Stimulated activated CD8-positive, alpha-beta memory T cell treated with anti-CD3 and anti-CD28 coated beads, Interleukin-15, amount 100 ng/mL, for 48 hours (primary cell): ENCODE results near the gene ERI3.

Experiments
- DNase-seq, 2 donors: peaks; one replicate each; pipeline ENCODE4 v3.0.0-alpha.2; 2020; ENCODE audit warnings: low read depth in 2 of 2

Gene ERI3

GRCh38 chr1:44238660-44239059, 116.4 kb downstream of the ERI3 start:
- no peak for DNase-seq

GRCh38 chr1:44237721-44238457, 117.2 kb downstream of the ERI3 start:
- DNase-seq, result peak; percentile 37 to 50

GRCh38 chr1:44236490-44237272, 118.4 kb downstream of the ERI3 start:
- no peak for DNase-seq

GRCh38 chr1:44235808-44236207, 119.2 kb downstream of the ERI3 start:
- no peak for DNase-seq

- DNase-seq, result no peak
Observed at GRCh38 chr1:44233593-44233992, 121.5 kb downstream of the ERI3 start.

GRCh38 chr1:44230796-44231195, 124.3 kb downstream of the ERI3 start:
- no peak for DNase-seq

- DNase-seq, result no peak
Observed at GRCh38 chr1:44229435-44230167, 125.5 kb downstream of the ERI3 start.

GRCh38 chr1:44228218-44228617, 126.8 kb downstream of the ERI3 start:
- no peak for DNase-seq

- no peak for DNase-seq
Observed at GRCh38 chr1:44227211-44227610, 127.8 kb downstream of the ERI3 start.

GRCh38 chr1:44225761-44226160, 129.3 kb downstream of the ERI3 start:
- no peak for DNase-seq

GRCh38 chr1:44223187-44223610, 131.9 kb downstream of the ERI3 start:
- DNase-seq, result no peak

- DNase-seq, result no peak
Observed at GRCh38 chr1:44222397-44223186, 132.5 kb downstream of the ERI3 start.

GRCh38 chr1:44221769-44222168, 133.3 kb downstream of the ERI3 start:
- DNase-seq, result no peak

GRCh38 chr1:44220755-44221154, 134.3 kb downstream of the ERI3 start:
- no peak for DNase-seq

GRCh38 chr1:44220001-44220751, 134.9 kb downstream of the ERI3 start:
- DNase-seq, result no peak

GRCh38 chr1:44219301-44219626, 135.8 kb downstream of the ERI3 start:
- no peak for DNase-seq

- no peak for DNase-seq
Observed at GRCh38 chr1:44218503-44219300, 136.4 kb downstream of the ERI3 start.

- peak; percentile 30 to 51 for DNase-seq
Observed at GRCh38 chr1:44217809-44218410, 137.1 kb downstream of the ERI3 start.

GRCh38 chr1:44213222-44214112, 141.6 kb downstream of the ERI3 start, which contains the start of gene DMAP1:
Gene DMAP1 (plus strand): TSS chr1:44213471. CDS start chr1:44213754, 283 bp downstream.
- peak; percentile 69 to 71 for DNase-seq
